HG03066 (cell line): Measurements from ENCODE around the gene SLC6A18.

Experiments used
- ATAC-seq: cut with Tn5 transposase; IDR thresholded peaks from one replicate; pipeline ENCODE4 v1.9.1; 2021; ENCODE audit warnings: low read depth; ENCODE audit not compliant: unreplicated experiment

Gene SLC6A18, protein sequence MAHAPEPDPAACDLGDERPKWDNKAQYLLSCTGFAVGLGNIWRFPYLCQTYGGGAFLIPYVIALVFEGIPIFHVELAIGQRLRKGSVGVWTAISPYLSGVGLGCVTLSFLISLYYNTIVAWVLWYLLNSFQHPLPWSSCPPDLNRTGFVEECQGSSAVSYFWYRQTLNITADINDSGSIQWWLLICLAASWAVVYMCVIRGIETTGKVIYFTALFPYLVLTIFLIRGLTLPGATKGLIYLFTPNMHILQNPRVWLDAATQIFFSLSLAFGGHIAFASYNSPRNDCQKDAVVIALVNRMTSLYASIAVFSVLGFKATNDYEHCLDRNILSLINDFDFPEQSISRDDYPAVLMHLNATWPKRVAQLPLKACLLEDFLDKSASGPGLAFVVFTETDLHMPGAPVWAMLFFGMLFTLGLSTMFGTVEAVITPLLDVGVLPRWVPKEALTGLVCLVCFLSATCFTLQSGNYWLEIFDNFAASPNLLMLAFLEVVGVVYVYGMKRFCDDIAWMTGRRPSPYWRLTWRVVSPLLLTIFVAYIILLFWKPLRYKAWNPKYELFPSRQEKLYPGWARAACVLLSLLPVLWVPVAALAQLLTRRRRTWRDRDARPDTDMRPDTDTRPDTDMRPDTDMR

GRCh38 chr5:1225081-1225480 lies at the start of gene SLC6A18:
SLC6A18 (plus strand) TSS chr5:1225381; CDS start chr5:1225478, 97 bp downstream.
- ATAC-seq = no peak

- no peak for ATAC-seq
These were observed 49.2 kb upstream of the SLC6A18 start for GRCh38 chr5:1175801-1176472.

DNA sequence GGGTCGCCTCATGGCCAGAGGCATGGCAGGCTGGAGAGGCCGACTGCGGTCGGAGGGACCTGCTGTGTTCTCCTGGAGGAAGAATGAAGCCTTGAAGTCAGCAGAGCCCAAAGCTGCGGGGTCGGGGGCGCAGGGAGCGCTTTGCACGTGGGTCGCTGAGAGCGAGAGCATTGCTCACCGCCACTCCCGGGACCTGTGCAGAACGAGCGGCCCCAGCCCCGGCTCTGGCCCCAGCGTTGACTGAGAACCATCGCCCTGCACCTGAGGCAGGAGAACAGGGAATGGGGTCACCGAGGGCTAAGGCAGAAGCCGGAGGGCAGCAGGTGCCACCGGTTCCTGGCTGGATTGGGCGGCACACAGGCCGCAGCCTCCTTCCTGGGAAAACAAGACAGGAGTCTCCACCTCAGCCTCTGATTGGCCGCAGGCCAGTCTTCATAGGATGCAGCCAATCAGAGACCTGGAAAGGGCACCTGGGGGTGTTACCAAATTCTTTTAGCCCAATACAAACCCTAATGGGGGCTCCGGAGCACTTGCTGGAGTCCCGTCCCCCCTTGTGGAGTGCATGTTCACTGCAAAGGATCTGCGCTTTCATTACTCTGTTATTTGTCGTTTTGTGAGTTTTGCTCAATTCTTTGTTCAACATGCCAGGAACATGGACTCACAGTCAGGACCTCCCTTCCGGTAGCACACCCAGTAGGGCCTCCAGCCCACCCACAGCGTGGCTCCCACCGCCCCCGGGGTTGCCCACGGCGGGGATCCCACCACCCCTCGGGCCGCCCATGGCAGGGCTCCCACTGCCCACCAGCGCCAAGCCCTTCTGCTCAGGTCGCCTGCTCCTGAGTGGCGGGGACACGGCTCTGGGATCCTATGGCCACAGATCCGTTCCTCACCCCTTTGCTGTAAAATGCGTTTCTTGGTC lies 48.4 kb upstream of the SLC6A18 start:
- ATAC-seq = no peak

- ATAC-seq = no peak
These were observed 47.2 kb upstream of the SLC6A18 start for GRCh38 chr5:1177826-1178528.

GRCh38 chr5:1178529-1179382 lies 46.4 kb upstream of the SLC6A18 start:
- ATAC-seq = no peak

GRCh38 chr5:1179383-1179715 lies 45.8 kb upstream of the SLC6A18 start:
- no peak for ATAC-seq

GRCh38 chr5:1180096-1180495 lies 45.1 kb upstream of the SLC6A18 start:
- ATAC-seq = no peak

GRCh38 chr5:1180841-1181271 lies 44.3 kb upstream of the SLC6A18 start:
- ATAC-seq = no peak

DNA sequence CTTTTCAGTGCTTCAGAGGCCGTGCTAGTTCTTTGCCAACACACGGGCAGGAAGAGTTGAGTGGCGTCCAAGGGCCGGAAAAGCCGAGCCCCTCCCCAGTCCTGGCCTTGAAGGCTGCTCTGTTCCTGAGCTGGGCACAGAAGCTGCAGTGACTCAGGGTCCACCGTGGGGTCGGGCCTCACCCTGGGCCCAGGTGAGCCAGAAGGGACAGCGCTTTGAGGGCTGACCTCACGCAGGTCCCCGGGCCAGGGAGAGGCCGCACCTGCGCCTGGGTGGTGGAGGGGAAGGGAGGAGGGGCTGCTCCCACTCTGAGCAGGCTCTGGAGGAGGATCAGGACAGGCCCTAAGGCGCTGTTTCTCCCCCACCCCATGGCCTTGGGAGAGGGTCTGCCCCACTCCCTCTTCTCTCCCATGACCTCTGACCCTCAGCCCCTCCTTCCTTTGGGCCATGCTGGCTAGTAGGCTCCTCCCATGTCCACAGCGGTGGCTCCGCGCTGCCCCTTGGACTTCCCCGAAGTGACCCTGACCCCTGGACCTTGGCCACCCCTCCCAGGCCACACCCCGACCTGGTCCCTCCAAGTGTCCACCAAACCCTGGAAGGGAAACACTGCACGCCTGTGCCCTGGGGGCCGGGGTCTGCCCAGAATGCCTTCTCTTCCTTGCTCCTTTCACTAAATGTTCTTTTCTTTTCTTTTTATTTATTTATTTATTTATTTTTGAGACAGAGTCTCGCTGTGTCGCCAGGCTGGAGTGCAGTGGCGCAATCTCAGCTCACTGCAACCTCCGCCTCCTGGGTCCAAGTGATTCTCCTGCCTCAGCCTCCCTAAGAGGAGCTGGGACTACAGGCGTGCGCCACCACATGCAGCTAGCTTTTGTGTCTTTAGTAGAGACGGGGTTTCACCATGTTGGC lies 43.5 kb upstream of the SLC6A18 start:
- ATAC-seq = no peak

DNA sequence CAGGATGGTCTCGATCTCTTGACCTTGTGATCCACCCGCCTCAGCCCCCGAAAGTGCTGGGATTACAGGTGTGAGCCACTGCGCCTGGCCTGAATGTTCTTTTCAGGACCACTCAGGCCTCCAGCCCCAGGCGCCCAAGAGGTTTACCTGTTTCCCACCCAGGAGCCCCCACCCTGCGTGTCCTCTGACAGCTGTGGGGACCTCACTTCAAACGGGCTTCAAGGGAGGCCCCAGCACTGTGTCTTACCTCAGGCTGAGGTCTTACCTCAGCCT lies 42.9 kb upstream of the SLC6A18 start:
- no peak for ATAC-seq

- no peak for ATAC-seq
These were observed 42.4 kb upstream of the SLC6A18 start for GRCh38 chr5:1182633-1183423.

DNA sequence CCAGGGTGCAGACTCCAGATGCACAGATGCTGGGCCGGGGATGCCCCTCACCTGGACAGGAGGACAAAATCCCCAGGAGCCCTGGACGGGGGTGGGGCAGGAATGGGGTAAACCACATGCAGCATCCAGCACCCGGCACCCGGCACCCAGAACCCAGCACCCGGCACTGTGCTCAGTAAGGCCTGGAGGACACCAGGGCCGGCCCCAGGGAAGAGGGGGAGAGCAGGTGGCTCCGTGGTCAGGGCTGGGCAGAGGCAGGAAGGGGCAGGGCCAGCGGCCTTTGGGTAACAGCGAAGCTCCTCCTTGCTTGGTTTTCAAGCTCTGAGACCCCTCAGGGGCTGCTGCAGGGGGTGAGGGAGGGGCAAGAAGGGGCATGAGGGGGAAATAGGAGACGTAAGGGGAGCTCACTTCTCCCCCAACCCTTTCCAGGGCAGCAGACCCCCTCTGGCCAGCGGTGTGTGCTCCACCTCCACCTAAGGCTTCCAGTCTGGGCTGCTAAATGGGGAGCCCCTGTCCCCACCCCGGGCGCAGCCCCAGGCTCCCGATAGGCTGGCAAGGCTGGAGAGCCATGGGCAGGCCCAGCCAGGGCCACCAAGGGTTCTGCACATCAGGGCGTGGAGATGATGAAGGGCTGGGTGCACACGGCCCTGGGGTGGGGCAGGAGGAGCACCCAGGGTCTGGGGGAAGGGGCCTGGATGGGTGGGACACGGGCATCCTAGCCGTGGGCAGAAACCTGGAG lies 41.6 kb upstream of the SLC6A18 start:
- no peak for ATAC-seq

DNA sequence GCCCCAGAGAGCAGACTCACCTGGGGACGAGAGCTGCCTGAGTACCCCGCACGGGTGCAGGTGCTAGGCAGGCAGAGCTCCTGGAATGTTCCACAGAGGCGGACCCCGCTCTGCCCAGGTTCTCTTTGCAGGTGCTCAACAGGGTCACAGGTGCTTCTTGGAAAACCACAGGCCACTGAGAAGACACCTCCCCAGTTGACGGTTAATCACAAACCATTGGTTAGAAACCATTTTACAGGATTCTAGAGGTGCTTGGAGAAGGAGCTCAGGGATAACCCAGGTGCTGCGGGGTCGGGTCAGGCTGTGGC lies 41.1 kb upstream of the SLC6A18 start:
- no peak for ATAC-seq

DNA sequence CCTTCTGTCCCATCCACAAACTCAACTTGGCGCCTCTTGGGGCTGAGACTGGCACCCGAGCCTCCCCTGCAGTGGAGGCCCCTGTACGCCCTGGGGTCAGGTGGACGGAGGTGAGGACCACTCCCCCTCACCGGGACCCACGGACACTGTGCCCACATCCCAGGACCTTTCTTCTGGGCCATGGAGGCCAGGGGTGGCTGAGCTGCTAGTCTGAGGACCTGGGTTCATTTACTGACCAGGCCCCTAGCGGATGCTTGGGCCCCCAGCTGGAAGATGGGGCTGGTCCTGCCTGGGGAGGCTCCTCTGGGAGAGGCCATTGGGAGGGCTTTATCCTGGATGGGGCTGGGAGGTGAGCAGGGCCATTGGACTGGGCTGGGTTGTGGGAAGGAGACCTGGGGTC lies 40.7 kb upstream of the SLC6A18 start:
- ATAC-seq = no peak

GRCh38 chr5:1185038-1185627 lies 40.0 kb upstream of the SLC6A18 start:
- no peak for ATAC-seq

GRCh38 chr5:1185629-1186350 lies 39.4 kb upstream of the SLC6A18 start:
- ATAC-seq = no peak
